ENCODE results near the gene GRK5. TPM values are rescaled to one million over a fixed set of nuclear protein-coding genes. Genes with fewer than 3 reads are reported as not detected.
"Not testable (repeated sequence)": the region's sequence is repeated elsewhere in the genome, so short reads cannot be mapped to it uniquely, and the experiment has no call there.

GRK5 gene
- total RNA-seq, 2 donors from 2014 or later, result 3.4 to 4.9 TPM

DNA sequence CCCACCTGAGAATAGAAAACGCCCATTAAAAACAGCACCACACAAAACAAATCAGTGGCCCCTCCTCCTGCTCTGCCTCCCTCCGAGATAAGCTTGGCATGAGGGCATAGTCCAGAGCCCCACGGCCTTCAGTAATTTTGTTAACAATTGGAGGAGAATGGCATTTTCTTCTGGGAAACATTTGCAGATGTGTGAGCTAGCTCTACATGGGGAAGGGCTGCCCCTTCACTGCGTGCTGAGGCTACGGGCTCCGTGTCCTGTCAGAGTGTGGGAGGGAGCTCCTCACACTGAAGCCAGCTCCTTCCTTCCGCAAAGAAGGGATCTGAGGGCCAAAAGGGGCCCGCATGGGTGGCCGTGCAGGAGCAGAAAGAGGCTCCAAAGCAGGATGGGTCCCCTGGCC is 15.2 kb downstream of the GRK5 start:
- intact Hi-C loops (cut with DNase I), result no loop called here
- Histone ChIP-seq H3K4me1 (peaks cover 24% of the 10 kb centered on the region), H3K36me3 (replicated peaks in 1 of 2; ENCODE audit: insufficient read depth in 1 of 2, low read depth in 2 of 2) (no peaks in the 10 kb centered on the region), H3K9me3 (no peaks in the 10 kb centered on the region), H3K4me3 (no peak overlapping the region), H3K27ac (peak overlapping the region in 3 of 4 donors; percentile 38 to 60 (median 54)), H3K27me3 (no peaks in the 10 kb centered on the region)
- DNase-seq (peak; percentile 20 to 61 (median 40)), ATAC-seq (peak; percentile 77)
- 9 to 17% methylated on average over 7 to 9 of the region's 9 CpGs for WGBS, 2 donors
- no peak for TF ChIP-seq CTCF (IDR thresholded peaks at IDR 0.05)
- TF ChIP-seq POLR2A (IDR thresholded peaks at IDR 0.05), result no peak

GRCh38 chr10:119222966-119223386 is 15.6 kb downstream of the GRK5 start:
- 34 to 57% methylated on average over 9 of the region's 9 CpGs for WGBS, 2 donors
- TF ChIP-seq POLR2A (IDR thresholded peaks at IDR 0.05) (no peak), CTCF (IDR thresholded peaks at IDR 0.05) (no peak)
- no peaks in the 10 kb centered on the region for H3K9me3 ChIP-seq
- intact Hi-C loops (cut with DNase I), result no loop called here
- H3K4me3 ChIP-seq, result no peak overlapping the region
- no peaks in the 10 kb centered on the region for H3K36me3 ChIP-seq (replicated peaks in 1 of 2; ENCODE audit: insufficient read depth in 1 of 2, low read depth in 2 of 2)
- ATAC-seq, result peak; percentile 43
- no peak for DNase-seq
- H3K27ac ChIP-seq, result peak overlapping the region in 3 of 4 donors; percentile 38 to 60 (median 54)
- H3K27me3 ChIP-seq, result no peaks in the 10 kb centered on the region
- H3K4me1 ChIP-seq, result peaks cover 24% of the 10 kb centered on the region

GRCh38 chr10:119225083-119225658 is 17.8 kb downstream of the GRK5 start:
- no peak for ATAC-seq
- Histone ChIP-seq H3K9me3 (no peaks in the 10 kb centered on the region), H3K4me1 (peaks cover 24% of the 10 kb centered on the region), H3K27ac (no peak overlapping the region), H3K27me3 (no peaks in the 10 kb centered on the region), H3K4me3 (no peak overlapping the region), H3K36me3 (replicated peaks in 1 of 2; ENCODE audit: insufficient read depth in 1 of 2, low read depth in 2 of 2) (no peaks in the 10 kb centered on the region)
- 53 to 55% methylated on average over 4 of the region's 4 CpGs for WGBS, 2 donors
- intact Hi-C loops (cut with DNase I), result no loop called here
- TF ChIP-seq POLR2A (IDR thresholded peaks at IDR 0.05), result no peak
- no peak for TF ChIP-seq CTCF (IDR thresholded peaks at IDR 0.05)
- DNase-seq, result no peak

GRCh38 chr10:119227825-119228224 is 20.5 kb downstream of the GRK5 start:
- Histone ChIP-seq H3K4me3 (no peak overlapping the region), H3K36me3 (replicated peaks in 1 of 2; ENCODE audit: insufficient read depth in 1 of 2, low read depth in 2 of 2) (no peaks in the 10 kb centered on the region), H3K9me3 (no peaks in the 10 kb centered on the region), H3K27ac (no peak overlapping the region), H3K4me1 (peaks cover 12% of the 10 kb centered on the region), H3K27me3 (no peaks in the 10 kb centered on the region)
- TF ChIP-seq POLR2A (IDR thresholded peaks at IDR 0.05) (no peak), CTCF (IDR thresholded peaks at IDR 0.05) (no peak)
- WGBS, 2 donors, result 80 to 81% methylated on average over 6 of the region's 6 CpGs
- ATAC-seq (no peak), DNase-seq (no peak)
- intact Hi-C loops (cut with DNase I), result no loop called here

GRCh38 chr10:119231654-119232053 is 24.3 kb downstream of the GRK5 start:
- Histone ChIP-seq H3K4me1 (peaks cover 9% of the 10 kb centered on the region), H3K9me3 (no peaks in the 10 kb centered on the region), H3K27me3 (no peaks in the 10 kb centered on the region), H3K36me3 (replicated peaks in 1 of 2; ENCODE audit: insufficient read depth in 1 of 2, low read depth in 2 of 2) (no peaks in the 10 kb centered on the region), H3K27ac (no peak overlapping the region), H3K4me3 (no peak overlapping the region)
- TF ChIP-seq POLR2A (IDR thresholded peaks at IDR 0.05), result no peak
- TF ChIP-seq CTCF (IDR thresholded peaks at IDR 0.05), result no peak
- no peak for DNase-seq
- intact Hi-C loops (cut with DNase I), result no loop called here
- 78 to 87% methylated on average over 7 of the region's 7 CpGs for WGBS, 2 donors
- no peak for ATAC-seq

- H3K27me3 ChIP-seq; H3K4me3 ChIP-seq; ATAC-seq; H3K9me3 ChIP-seq; H3K36me3 ChIP-seq (replicated peaks in 1 of 2; ENCODE audit: insufficient read depth in 1 of 2, low read depth in 2 of 2); H3K27ac ChIP-seq; H3K4me1 ChIP-seq; DNase-seq; intact Hi-C loops (cut with DNase I): not testable (repeated sequence)
- WGBS, 2 donors, result 62 to 78% methylated on average over 4 of the region's 4 CpGs
Observed at GRCh38 chr10:119232439-119232838, 25.1 kb downstream of the GRK5 start.
